GM21737 (cell line): Measurements from ENCODE around the gene C1GALT1C1.
"Not testable (repeated sequence)": the region's sequence is repeated elsewhere in the genome, so short reads cannot be mapped to it uniquely, and the experiment has no call there.

Source experiments
- ATAC-seq: cut with Tn5 transposase; IDR thresholded peaks from one replicate; pipeline ENCODE4 v1.9.1; 2021; ENCODE audit warnings: mild to moderate bottlenecking, moderate library complexity; ENCODE audit not compliant: unreplicated experiment

C1GALT1C1 gene

DNA sequence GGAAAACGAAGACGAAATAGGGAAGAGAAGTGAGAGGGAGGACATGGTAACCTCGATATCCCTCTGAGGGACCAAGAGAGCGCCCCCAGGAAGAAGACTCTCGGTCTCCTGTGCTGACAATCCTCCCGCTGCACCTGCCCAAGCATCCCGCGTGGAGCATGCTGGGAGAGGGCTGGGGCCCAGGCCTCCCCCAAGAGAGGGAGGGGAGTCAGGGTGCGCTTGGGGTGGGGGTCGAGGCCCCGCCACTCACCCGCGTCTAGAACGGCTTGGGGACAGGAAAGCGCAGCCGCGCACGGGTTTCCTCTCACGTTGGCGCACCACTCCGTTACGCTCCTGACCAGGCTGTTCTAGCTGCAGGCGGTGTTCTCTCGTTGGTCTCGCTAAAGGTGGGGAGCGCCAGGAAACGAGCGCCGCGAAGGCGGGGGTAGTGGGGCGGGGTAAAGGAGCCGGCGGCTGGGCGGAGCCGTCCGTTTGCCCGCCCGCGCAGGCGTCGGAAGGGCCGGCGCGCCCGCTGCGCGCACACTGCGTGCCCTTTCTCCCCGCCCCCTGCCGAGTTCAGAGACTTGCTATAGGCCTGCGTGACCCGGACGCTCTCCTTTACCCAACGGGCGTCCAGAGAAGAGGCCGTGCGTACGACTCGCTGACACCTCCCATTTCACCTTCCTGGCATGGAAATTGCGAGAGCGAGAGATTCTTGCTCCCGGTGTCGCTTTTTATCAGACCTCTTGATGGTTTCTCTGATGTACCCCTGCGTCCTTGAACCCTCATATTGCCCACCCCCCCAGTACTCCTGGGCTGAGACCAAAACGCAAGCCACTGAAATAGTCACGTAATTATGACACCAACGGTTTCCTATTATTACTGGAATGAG lies at the start of gene C1GALT1C1:
Gene C1GALT1C1 (minus strand): TSS at position 388 of the 871 bp plus-strand sequence. CDS start 2,888 bp downstream, outside the sequence.
- peak; percentile 96 for ATAC-seq

- no peak for ATAC-seq
Measured at GRCh38 chrX:120677004-120677652, 47.3 kb upstream of the C1GALT1C1 start.

GRCh38 chrX:120672841-120673530 lies 43.1 kb upstream of the C1GALT1C1 start:
- ATAC-seq = no peak

- ATAC-seq = no peak
Measured at GRCh38 chrX:120672389-120672788, 42.5 kb upstream of the C1GALT1C1 start.

DNA sequence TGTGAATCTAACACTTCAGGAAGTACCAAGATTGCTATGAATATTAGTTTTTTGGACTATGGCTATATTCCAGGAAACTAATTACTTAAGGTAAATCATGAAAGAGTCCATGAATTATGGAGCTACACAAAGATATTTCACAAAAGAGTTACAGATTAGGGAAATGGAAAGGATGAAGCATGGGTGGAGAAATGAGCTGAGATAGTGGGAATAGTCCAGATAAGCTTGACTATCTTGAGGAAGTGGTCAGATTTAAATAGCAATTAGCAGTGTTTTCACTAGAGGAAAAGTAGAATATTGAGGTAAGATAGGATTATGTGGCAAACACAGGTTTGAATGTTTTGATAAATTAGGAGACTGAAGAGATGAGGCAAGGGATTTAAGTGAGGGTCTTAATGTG lies 42.1 kb upstream of the C1GALT1C1 start:
- no peak for ATAC-seq

DNA sequence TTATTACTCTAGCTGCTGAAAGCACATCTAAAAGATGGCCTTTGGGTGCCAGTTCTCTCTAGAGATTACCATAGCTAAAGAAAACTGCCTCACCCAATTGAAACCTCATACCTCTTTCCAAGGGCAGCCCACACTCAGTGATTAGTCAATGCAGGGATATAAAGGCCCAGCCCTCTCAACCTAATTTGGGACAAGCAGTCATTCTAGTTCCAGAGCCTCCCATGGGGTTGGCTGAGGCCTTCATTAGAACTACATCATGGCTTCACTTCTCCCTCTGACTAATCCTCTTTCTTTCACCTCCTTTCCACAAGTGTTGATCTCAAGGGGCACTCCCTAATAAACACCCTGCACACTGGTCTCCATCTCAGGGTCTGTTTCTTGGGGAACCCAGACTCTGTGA lies 38.5 kb upstream of the C1GALT1C1 start:
- no peak for ATAC-seq

DNA sequence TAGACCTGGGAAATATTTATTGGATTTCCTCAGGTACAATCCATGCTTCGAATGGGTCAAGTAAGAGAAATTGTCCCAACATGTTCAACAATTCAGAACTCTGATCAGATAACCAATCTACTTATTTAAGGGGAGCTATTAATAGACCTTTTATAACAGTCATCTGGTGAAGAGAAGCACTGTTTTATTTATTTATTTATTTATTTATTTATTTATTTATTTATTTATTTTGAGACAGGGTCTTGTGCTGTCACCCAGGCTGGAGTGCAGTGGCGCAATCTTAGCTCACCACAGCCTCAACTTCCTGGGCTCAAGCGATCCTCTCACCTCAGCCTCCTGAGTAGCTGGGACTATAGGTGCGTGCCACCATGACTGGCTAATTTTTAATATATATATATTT lies 34.7 kb upstream of the C1GALT1C1 start:
- not testable (repeated sequence) for ATAC-seq

GRCh38 chrX:120664081-120664480 lies 34.2 kb upstream of the C1GALT1C1 start:
- ATAC-seq = no peak

GRCh38 chrX:120662662-120663061 lies 32.8 kb upstream of the C1GALT1C1 start:
- ATAC-seq = no peak

GRCh38 chrX:120660637-120661036 lies 30.8 kb upstream of the C1GALT1C1 start:
- ATAC-seq = no peak

DNA sequence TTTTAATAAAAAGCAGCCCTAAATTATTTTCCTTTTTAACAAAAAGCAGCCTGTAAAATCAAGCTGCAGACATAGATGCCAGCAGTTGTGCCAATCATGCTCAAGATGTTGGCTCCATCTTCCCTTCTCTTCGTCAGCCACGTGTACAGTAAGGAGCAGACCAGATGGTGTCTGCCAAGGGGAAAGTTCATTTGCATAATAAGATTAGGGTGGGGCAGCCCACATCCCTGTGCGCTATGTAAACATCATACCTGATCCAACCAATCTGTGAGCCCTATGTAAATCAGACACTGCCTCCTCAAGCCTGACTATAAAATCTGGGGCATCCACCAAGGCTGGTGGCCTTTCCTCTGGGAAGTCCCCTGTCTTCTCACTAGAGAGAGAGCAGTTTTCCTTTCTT lies 23.1 kb upstream of the C1GALT1C1 start:
- no peak for ATAC-seq

- ATAC-seq = not testable (repeated sequence)
Measured at GRCh38 chrX:120652256-120652655, 22.4 kb upstream of the C1GALT1C1 start.

GRCh38 chrX:120647127-120647526 lies 17.3 kb upstream of the C1GALT1C1 start:
- no peak for ATAC-seq

DNA sequence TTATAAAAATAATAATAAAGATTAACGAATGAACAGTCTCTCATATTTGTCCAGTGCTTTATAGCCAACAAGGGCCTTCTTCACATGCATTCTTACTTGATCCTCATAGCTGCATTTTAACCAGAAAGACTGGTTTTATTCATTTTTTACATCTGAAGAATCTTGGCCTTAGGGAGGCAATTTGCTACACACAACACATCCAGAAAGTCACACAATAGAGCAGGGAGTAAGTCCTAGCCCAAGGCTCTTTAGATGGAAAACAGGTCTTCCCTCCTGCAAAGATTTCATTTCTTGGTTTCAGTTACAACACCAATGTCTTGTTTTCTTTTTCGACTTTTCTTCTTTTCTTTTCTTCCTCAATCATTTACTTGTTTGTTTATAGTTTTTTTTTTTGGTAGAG lies 13.0 kb upstream of the C1GALT1C1 start:
- no peak for ATAC-seq

GRCh38 chrX:120638619-120639018 lies 8.8 kb upstream of the C1GALT1C1 start:
- no peak for ATAC-seq

DNA sequence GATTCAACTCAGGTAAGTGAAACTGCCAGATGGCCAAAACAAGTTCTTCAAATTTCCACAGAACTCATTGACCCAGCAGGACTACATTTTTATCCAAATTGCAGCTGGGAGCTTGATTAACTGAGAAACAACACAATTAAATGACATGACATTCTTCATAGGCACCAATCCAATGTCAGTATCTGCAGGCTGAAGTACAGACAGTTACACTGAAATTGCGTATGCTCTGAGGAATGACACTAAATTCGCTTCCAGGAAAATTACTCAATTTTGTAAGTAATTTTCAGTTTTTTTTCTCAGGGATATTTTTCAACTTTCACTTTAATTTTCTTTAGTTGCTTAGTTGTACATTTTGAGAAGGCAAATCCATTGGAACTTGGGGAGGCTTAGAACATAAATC lies 4.5 kb downstream of the C1GALT1C1 start:
- ATAC-seq = no peak

GRCh38 chrX:120617996-120618630 lies 11.7 kb downstream of the C1GALT1C1 start:
- no peak for ATAC-seq

GRCh38 chrX:120614816-120615215 lies 15.0 kb downstream of the C1GALT1C1 start:
- no peak for ATAC-seq

DNA sequence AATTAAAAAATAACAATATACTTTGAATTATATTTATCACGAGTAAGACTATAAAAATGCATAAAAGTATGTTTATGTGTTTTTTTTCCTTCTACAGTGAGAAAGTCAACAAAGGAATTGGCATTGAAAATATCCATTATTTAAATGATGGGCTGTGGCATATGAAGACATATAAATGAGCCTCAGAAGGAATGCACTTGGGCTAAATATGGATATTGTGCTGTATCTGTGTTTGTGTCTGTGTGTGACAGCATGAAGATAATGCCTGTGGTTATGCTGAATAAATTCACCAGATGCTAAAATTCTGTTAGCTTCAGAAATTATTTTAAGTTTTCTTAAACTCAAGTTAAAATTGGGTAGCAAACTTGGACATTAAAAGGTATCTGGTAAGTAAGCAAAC lies 17.8 kb downstream of the C1GALT1C1 start:
- ATAC-seq = no peak

- peak; percentile 48 for ATAC-seq
Measured at GRCh38 chrX:120604361-120604782, 25.5 kb downstream of the C1GALT1C1 start.

DNA sequence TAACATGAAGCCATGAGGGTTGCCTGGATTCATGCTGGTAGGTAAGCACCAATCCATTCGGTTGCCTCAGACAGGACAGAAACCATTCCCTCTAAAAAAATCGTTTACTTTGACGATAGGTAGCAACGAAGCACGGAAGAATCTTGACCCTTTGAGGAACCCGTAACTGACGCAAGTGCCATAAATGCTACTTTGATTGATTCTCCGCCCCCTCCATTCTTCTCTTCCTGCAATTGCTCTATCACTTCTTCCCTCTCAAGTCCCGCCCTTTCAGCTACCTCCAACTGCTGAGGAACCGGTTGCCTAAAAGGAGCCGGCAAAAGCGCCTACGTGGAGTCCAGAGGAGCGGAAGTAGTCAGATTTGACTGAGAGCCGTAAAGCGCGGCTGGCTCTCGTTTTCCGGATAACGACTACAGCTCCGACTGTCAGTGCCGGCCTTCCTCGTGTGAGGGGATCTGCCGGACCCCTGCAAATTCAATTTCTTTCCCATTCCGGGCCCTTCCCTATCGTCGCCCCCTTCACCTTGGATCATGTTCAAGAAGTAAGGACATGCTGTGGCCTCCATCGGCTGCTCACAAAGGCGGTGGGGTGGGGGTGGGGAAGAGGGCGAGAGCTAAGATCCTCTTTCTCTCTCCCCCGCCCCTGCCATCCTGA lies 26.0 kb downstream of the C1GALT1C1 start, which contains the start of gene MCTS1:
Gene MCTS1 (plus strand): TSS at position 395 of the 654 bp plus-strand sequence. CDS start 136 bp downstream, at position 531.
- peak; percentile 86 for ATAC-seq
